H1 (cell line): ENCODE results near the gene SH3RF3. TPM values are rescaled to one million over a fixed set of nuclear protein-coding genes. Genes with fewer than 3 reads are reported as not detected.

Source experiments
- CTCF ChIA-PET: fragments of 300-600 bp; sonication (Branson Sonifier 250); formaldehyde crosslinking; loops from one replicate; lab custom pipeline; 2021; ENCODE audit not compliant: partially characterized antibody; lab: Charles Lee
- POLR2A ChIA-PET: fragments of 300-600 bp; sonication (Branson Sonifier 250); formaldehyde crosslinking; loops from one replicate; lab custom pipeline; 2021; ENCODE audit warnings: inconsistent platforms; ENCODE audit not compliant: partially characterized antibody; lab: Charles Lee
- DNase-seq, 2 experiments: peaks; one replicate each; pipeline versions ENCODE4 v3.0.0 to v3.0.0-alpha.2; 2010 to 2022; ENCODE audit warnings: low spot score in 2 of 2, low read depth in 1 of 2, mixed read lengths in 1 of 2
- FAIRE-seq: peaks from 2 replicates; lab custom pipeline; 2011; peaks lifted over from hg19 to GRCh38; lab: Jason Lieb, UNC
- H2AFZ ChIP-seq: 2 replicates; pipeline ENCODE4 v1.8.1; 2012; ENCODE audit warnings: low read length, inconsistent platforms
- H2AK5ac ChIP-seq: 2 replicates; pipeline ENCODE4 v1.6.1; 2013; ENCODE audit warnings: low read depth, low read length
- H2BK120ac ChIP-seq: replicated peaks from 2 replicates; pipeline ENCODE3; 2013; ENCODE audit warnings: low read depth, low read length, inconsistent platforms
- H2BK12ac ChIP-seq: 2 replicates; pipeline ENCODE4 v1.6.1; 2013; ENCODE audit warnings: low read depth, low read length
- H2BK15ac ChIP-seq: 2 replicates; pipeline ENCODE4 v1.6.1; 2013; ENCODE audit warnings: low read length
- H2BK20ac ChIP-seq: 2 replicates; pipeline ENCODE4 v1.6.1; 2013; ENCODE audit warnings: low read length
- H2BK5ac ChIP-seq: 2 replicates; pipeline ENCODE4 v1.6.1; 2013; ENCODE audit warnings: low read depth, low read length
- H3K14ac ChIP-seq: 2 replicates; pipeline ENCODE4 v1.6.1; 2013; ENCODE audit warnings: inconsistent platforms; ENCODE audit not compliant: insufficient read length
- H3K18ac ChIP-seq: 2 replicates; pipeline ENCODE4 v1.6.1; 2013; ENCODE audit warnings: low read length; ENCODE audit errors: extremely low read depth
- H3K23ac ChIP-seq: 2 replicates; pipeline ENCODE4 v1.6.1; 2013; ENCODE audit warnings: inconsistent platforms; ENCODE audit not compliant: insufficient read length
- H3K23me2 ChIP-seq: 2 replicates; pipeline ENCODE4 v1.6.1; 2013; ENCODE audit warnings: low read depth, low read length
- H3K27ac ChIP-seq: 2 replicates; pipeline ENCODE4 v1.6.1; 2011; ENCODE audit warnings: low read depth, low read length, inconsistent platforms
- H3K27me3 ChIP-seq, 4 experiments: replicated peaks in 1 of 4; 1 replicate in 1 of 4; 2 replicates in 3 of 4; pipeline versions ENCODE4 v1.6.1 to v1.8.1; 2011 to 2013; ENCODE audit warnings: low read length in 3 of 4, mild to moderate bottlenecking in 3 of 4, inconsistent platforms in 2 of 4, mixed read lengths in 2 of 4, moderate library complexity in 1 of 4; ENCODE audit not compliant: control insufficient read depth in 3 of 4, insufficient read depth in 3 of 4; ENCODE audit errors: extremely low read depth in 1 of 4
- H3K36me3 ChIP-seq, 4 experiments: 2 replicates each; pipeline versions ENCODE4 v1.6.1 to v1.8.1; 2011 to 2013; ENCODE audit warnings: mild to moderate bottlenecking in 4 of 4, low read length in 3 of 4, moderate library complexity in 2 of 4, control low read depth in 1 of 4, inconsistent platforms in 1 of 4; ENCODE audit not compliant: insufficient read depth in 4 of 4, control insufficient read depth in 2 of 4
- H3K4ac ChIP-seq: replicated peaks from 2 replicates; pipeline ENCODE3; 2013; ENCODE audit warnings: low read length, low read depth, mixed read lengths, inconsistent platforms; ENCODE audit not compliant: insufficient read length
- H3K4me1 ChIP-seq, 4 experiments: replicated peaks in 1 of 4; 1 replicate in 1 of 4; 2 replicates in 3 of 4; pipeline versions ENCODE4 v1.6.1 to v1.8.1; 2011 to 2013; ENCODE audit warnings: low read length in 3 of 4, inconsistent platforms in 2 of 4, mixed read lengths in 1 of 4; ENCODE audit not compliant: insufficient read depth in 4 of 4, control insufficient read depth in 3 of 4
- H3K4me2 ChIP-seq, 2 experiments: 2 replicates each; pipeline versions ENCODE4 v1.6.1 to v1.8.1; 2011 to 2013; ENCODE audit warnings: low read depth in 2 of 2, low read length in 2 of 2, control low read depth in 1 of 2, inconsistent platforms in 1 of 2, mild to moderate bottlenecking in 1 of 2; ENCODE audit not compliant: insufficient read depth in 1 of 2
- H3K4me3 ChIP-seq, 4 experiments: fragments of 200-600, 300-600 bp in 1 of 4; sonication (generic), shearing (Covaris generic), sonication (Bioruptor Twin) in 1 of 4; 2 replicates each; pipeline versions ENCODE4 v1.5.1 to v1.8.1; 2011 to 2016; ENCODE audit warnings: low read length in 4 of 4, low read depth in 3 of 4, control low read depth in 2 of 4, inconsistent platforms in 2 of 4, mild to moderate bottlenecking in 2 of 4, mixed read lengths in 1 of 4, moderate library complexity in 1 of 4; ENCODE audit not compliant: insufficient read depth in 2 of 4; ENCODE audit errors: extremely low read depth in 1 of 4
- H3K56ac ChIP-seq: replicated peaks from 2 replicates; pipeline ENCODE3; 2013; ENCODE audit warnings: low read depth, mild to moderate bottlenecking, mixed read lengths, low read length, inconsistent platforms; ENCODE audit not compliant: insufficient read length
- H3K79me1 ChIP-seq: 2 replicates; pipeline ENCODE4 v1.6.1; 2013; ENCODE audit warnings: low read depth, low read length, control low read depth
- H3K79me2 ChIP-seq, 2 experiments: 2 replicates each; pipeline versions ENCODE4 v1.6.1 to v1.8.1; 2012 to 2013; ENCODE audit warnings: low read length in 2 of 2, mild to moderate bottlenecking in 2 of 2, inconsistent platforms in 1 of 2; ENCODE audit not compliant: insufficient read depth in 2 of 2, control insufficient read depth in 1 of 2
- H3K9ac ChIP-seq, 4 experiments: replicated peaks in 1 of 4; 1 replicate in 1 of 4; 2 replicates in 3 of 4; pipeline versions ENCODE4 v1.6.1 to v1.8.1; 2011 to 2013; ENCODE audit warnings: low read depth in 3 of 4, low read length in 3 of 4, control low read depth in 2 of 4, mild to moderate bottlenecking in 2 of 4, moderate library complexity in 2 of 4, inconsistent platforms in 1 of 4; ENCODE audit errors: extremely low read depth in 1 of 4
- H3K9me3 ChIP-seq, 2 experiments: 2 replicates each; pipeline versions ENCODE4 v1.6.1 to v1.8.1; 2012 to 2013; ENCODE audit warnings: mild to moderate bottlenecking in 2 of 2, moderate library complexity in 2 of 2, control low read depth in 1 of 2, inconsistent platforms in 1 of 2, low read depth in 1 of 2, low read length in 1 of 2, mixed read lengths in 1 of 2; ENCODE audit not compliant: insufficient read depth in 2 of 2
- H4K20me1 ChIP-seq, 2 experiments: replicated peaks in 1 of 2; 2 replicates each; pipeline versions ENCODE3 to v1.8.1; 2011 to 2013; ENCODE audit warnings: inconsistent platforms in 2 of 2, low read length in 2 of 2, mild to moderate bottlenecking in 1 of 2; ENCODE audit not compliant: insufficient read depth in 2 of 2, control insufficient read depth in 1 of 2
- H4K5ac ChIP-seq: 2 replicates; pipeline ENCODE4 v1.6.1; 2013; ENCODE audit warnings: low read length, low read depth, mixed read lengths, inconsistent platforms; ENCODE audit not compliant: insufficient read length
- H4K8ac ChIP-seq: 2 replicates; pipeline ENCODE4 v1.8.0; 2013; ENCODE audit warnings: mild to moderate bottlenecking, moderate library complexity, low read length, inconsistent platforms; ENCODE audit not compliant: insufficient read depth; ENCODE audit errors: extremely low read depth
- H4K91ac ChIP-seq: replicated peaks from 2 replicates; pipeline ENCODE3; 2013; ENCODE audit warnings: low read length, mixed read lengths, inconsistent platforms; ENCODE audit not compliant: insufficient read length
- CTBP2 ChIP-seq: IDR thresholded peaks from 2 replicates; pipeline ENCODE4 v1.7.0; 2011; ENCODE audit warnings: borderline replicate concordance, mild to moderate bottlenecking, moderate library complexity, mixed read lengths, low read length; ENCODE audit not compliant: insufficient read depth, insufficient read length
- EZH2 ChIP-seq: fragments of 200-600 bp; sonication (generic); IDR thresholded peaks from 2 replicates; pipeline ENCODE4 v1.7.1; 2012; ENCODE audit warnings: low read depth, mild to moderate bottlenecking, moderate library complexity, low read length, inconsistent platforms; ENCODE audit not compliant: severe bottlenecking
- KDM4A ChIP-seq: IDR thresholded peaks from one replicate; pipeline ENCODE4 v1.7.1; 2012; ENCODE audit warnings: low read depth, mild to moderate bottlenecking, moderate library complexity, low read length, inconsistent platforms; ENCODE audit not compliant: severe bottlenecking
- MAFK ChIP-seq: IDR thresholded peaks from 2 replicates; pipeline ENCODE4 v1.6.1; 2012; ENCODE audit warnings: low read depth, mild to moderate bottlenecking, improper control_type of control experiment, low read length
- WGBS, 2 experiments: shearing (Covaris generic) in 1 of 2; methylation state at CpG; one replicate each; pipeline versions ENCODE4 v1.1.6 to v1.1.7; 2013 to 2015; ENCODE audit warnings: low lambda C conversion rate in 2 of 2, mixed read lengths in 2 of 2, inconsistent platforms in 1 of 2, low coverage in 1 of 2, missing lambda C conversion rate in 1 of 2; ENCODE audit not compliant: insufficient replicate concordance in 2 of 2, insufficient coverage in 1 of 2, insufficient read length in 1 of 2; ENCODE audit errors: extremely low coverage in 1 of 2, missing lambda C conversion rate in 1 of 2; 5-methylcytosine and 5-hydroxymethylcytosine counted together
- polyA plus RNA-seq, 7 experiments: library from polyadenylated mRNA; depleted of rRNA in 3 of 7; stranded (reverse) in 5 of 7; unstranded in 2 of 7; fragments of >200 nt in 5 of 7; fragments of 200-250 nt in 2 of 7; gene quantifications; 1 replicate in 5 of 7; 2 replicates in 1 of 7; 4 replicates in 1 of 7; pipeline versions ENCODE4 v1.2.1 to v1.2.3, GENCODE V29; 2011 to 2013; ENCODE audit warnings: missing spikeins in 2 of 7, mixed read lengths in 2 of 7
- total RNA-seq: library from RNA; stranded (reverse); fragmentation: NEBNext Ultra II Directional; extraction: Animal tissue kit (Norgen Biotek cat#: 25700); gene quantifications from 2 replicates; pipeline ENCODE4 v1.2.1, GENCODE V29; 2021

Gene SH3RF3
- total and polyA plus RNA-seq, 2 of the 8 experiments (the other 6 are each of a cell fraction or from before 2014, with no cell fraction given) = 0.11 to 0.65 TPM

- ChIA-PET POLR2A (no interaction called here), CTCF (interaction anchor here (1.1 to 1.4 kb wide), 2 partner anchors 16 to 322 kb away, joined by 3 read pairs; no protein-coding TSS in a partner anchor)
- H3K36me3 ChIP-seq = no peaks in the 10 kb centered on the region
- H2BK120ac ChIP-seq = no peak overlapping the region
- H3K4me1 ChIP-seq = no peaks in the 10 kb centered on the region; a peak in 2 of 7 replicates
- no peaks in the 10 kb centered on the region for H4K20me1 ChIP-seq
- H2AFZ ChIP-seq = no peak overlapping the region
- H4K91ac ChIP-seq = no peak overlapping the region
- H3K4me3 ChIP-seq = no peak overlapping the region
- H2BK20ac ChIP-seq = no peak overlapping the region
- H3K56ac ChIP-seq = no peak overlapping the region
- no peak overlapping the region for H3K9ac ChIP-seq
- H3K23me2 ChIP-seq = no peaks in the 10 kb centered on the region
- H3K27ac ChIP-seq = no peak overlapping the region
- no peak overlapping the region for H2AK5ac ChIP-seq
- no peak overlapping the region for H3K23ac ChIP-seq
- H3K4ac ChIP-seq = no peak overlapping the region
- H2BK5ac ChIP-seq = no peak overlapping the region
- H2BK12ac ChIP-seq = no peak overlapping the region
- H3K18ac ChIP-seq = no peak overlapping the region
- H3K79me1 ChIP-seq = no peaks in the 10 kb centered on the region
- no peaks in the 10 kb centered on the region; a peak in 1 of 7 replicates for H3K27me3 ChIP-seq
- H4K8ac ChIP-seq = no peak overlapping the region
- no peaks in the 10 kb centered on the region for H3K79me2 ChIP-seq
- no peaks in the 10 kb centered on the region for H3K9me3 ChIP-seq
- 80% methylated on average over 17 of the region's 19 CpGs; no CpG with 5 or more reads in 1 of the 2 experiments for WGBS, 2 experiments
- no peak overlapping the region for H4K5ac ChIP-seq
- no peak overlapping the region for H3K4me2 ChIP-seq
- FAIRE-seq (no peak), DNase-seq (no peak)
- no peak overlapping the region for H3K14ac ChIP-seq
- no peak overlapping the region for H2BK15ac ChIP-seq
- TF ChIP-seq KDM4A (no peak), EZH2 (no peak), CTBP2 (no peak), MAFK (no peak)
Observed at GRCh38 chr2:109187711-109188495, 58.9 kb downstream of the SH3RF3 start.
